Fibroblast of peridontal ligament (primary cell): ENCODE results near the gene NF2.

Experiments used
- DNase-seq: peaks from one replicate; pipeline ENCODE4 v3.0.0-alpha.2; 2010; ENCODE audit errors: extremely low read depth

The NF2 gene

DNA sequence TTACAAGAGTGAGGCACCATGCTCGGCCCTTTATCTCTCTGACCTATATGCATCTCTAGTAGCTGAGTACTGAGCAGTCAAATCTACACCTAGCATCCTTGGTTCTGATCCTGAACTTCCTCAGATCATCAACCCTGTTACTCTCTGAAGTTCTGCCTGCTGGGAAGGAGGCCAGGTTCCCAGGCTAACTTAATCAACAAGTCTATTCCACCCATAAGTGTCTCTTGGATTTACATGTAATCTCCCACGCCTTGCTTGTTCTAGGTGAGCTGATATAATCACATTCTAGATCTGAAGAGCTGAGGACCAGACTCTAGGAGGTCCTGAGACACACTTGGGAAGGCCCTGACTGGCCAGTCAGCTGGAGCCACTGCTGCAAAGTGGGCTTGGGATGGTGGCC is 138.5 kb downstream of the NF2 start:
- DNase-seq = no peak

DNA sequence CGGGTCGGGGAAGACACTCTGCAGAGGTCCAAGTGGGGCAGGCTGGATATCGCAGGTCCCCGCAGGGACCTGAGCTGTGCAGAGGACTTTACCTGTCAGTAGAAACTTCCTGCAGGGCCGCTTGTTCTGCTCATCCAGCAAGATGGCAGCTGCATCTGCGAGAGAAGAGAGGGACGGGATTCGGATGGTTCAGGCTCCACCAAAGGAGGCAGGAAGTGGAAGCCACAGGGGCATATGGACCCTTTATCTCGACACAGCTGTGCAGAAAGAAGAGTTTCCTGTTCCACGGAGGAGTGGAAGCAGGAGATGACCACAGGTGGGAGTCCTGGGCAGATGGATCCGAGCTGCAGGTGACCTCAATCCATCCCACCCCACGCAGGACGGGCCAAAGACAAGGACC is 138.9 kb downstream of the NF2 start:
- no peak for DNase-seq

DNA sequence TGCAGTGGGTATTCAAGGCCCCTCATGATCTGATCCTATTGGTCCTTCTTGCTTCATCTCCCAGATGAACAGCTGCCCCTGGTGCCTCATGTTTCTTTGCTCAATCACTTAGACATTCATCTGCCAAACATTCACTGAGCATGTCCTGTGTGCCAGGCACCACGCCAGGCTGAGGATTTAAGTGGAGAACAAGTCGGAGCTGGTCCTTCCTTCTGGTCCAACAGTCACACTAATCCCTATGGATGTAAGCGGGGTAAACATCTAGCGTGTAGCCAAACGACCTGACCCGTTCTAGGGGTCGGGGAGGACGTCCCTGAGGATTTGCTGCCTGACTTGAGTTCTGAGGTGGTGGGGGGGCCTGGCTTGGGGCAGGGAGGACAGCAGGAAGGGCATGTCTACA is 141.5 kb downstream of the NF2 start:
- DNase-seq = peak; percentile 90

DNA sequence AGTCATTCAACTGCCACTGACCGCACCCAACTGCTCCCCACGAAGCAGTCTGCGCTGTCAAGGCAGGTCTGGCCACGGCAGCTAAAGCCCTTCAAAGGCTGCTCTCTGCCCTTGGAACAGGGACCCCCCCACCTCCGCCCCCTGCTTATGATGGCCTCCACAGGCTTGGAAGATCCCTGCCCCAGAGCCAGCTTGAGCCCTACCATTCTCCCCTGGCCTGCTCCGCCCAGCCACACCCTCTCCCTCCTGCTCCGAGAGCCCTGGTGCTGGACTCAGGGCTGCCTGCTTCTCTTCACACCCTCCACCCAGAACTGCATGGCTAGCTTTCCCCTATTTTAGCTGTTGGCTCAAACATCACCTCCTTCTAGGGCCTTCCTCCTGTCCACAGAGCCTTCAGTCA is 144.4 kb downstream of the NF2 start:
- no peak for DNase-seq
